ENCODE measurements around the gene KCTD19.

DNA sequence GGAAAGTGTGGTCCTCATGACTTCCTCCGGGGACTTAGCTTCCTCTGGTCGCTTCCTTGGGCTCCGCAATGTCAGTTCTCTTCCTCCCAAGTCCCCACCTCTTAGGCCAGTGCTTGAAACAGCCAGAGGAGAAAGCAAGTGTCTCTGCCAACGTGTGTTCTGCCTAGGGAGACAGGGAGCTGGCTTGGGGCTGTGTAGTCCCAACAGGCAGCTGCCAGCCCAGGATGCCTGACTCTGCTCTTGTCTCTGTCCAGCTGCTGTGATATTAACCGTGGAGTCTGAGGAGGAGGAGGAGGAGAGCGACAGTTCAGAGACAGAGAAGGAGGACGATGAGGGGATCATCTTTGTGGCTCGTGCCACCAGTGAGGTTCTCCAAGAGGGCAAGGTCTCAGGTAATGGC, 60.7 kb downstream of the KCTD19 start:
- TF ChIP-seq POLR2AphosphoS5 (IDR thresholded peaks at IDR 0.05) (no peak), CTCF (IDR thresholded peaks at IDR 0.05) (no peak)

All from prostate gland (tissue), 2 donors.